ENCODE results near the gene KCNIP4.
"Not testable (repeated sequence)": the region's sequence is repeated elsewhere in the genome, so short reads cannot be mapped to it uniquely, and the experiment has no call there.

The KCNIP4 gene

DNA sequence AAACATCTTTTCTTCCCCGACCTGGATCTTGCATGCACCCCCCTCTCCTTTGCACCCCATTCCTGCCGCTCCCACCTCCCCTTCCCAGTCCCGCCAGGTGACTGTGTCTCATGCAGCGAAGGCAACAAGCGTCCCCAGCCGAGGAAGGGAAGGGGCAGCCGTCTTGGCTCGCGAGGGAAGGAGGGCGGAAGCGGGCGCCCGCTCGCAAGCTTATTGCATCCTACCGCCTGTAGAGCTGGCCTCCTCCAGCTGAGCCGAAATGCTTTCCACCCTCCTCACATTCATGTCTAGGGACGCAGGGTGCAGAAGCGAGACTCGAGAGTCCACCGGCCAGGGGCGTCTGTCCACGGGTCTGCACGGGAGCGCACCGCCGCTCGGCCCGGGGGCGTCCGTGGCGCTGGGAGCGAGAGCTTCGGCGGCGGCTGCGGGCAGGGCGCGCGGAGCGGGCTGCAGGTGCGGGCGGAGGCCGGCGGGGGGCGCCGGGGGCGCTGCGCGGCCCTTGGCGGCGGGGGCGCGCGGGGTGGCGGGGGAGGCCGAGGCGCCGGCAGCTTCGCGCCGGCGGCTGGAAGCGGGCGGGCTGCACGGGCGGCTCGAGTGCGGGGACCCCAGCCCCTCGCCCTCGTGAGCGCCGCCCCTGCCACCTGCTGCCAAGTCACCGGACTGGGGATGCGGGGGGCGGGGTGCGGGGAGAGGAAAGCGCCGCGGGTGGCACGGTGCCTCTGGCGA lies at the start of gene KCNIP4:
KCNIP4 (minus strand) TSS at position 426 of the 726 bp plus-strand sequence.
- H3K27me3 Mint-ChIP-seq = peaks cover 21% of the 10 kb centered on the region
- CTCF ChIA-PET = no interaction called here
- no peaks in the 10 kb centered on the region for H3K36me3 Mint-ChIP-seq
- H3K4me1 Mint-ChIP-seq = no peaks in the 10 kb centered on the region
- DNase-seq = peak; percentile 22
- no peak within 1 kb of the TSS for H3K4me3 Mint-ChIP-seq
- no peaks in the 10 kb centered on the region for H3K9me3 Mint-ChIP-seq
- no peak within 1 kb of the TSS for H3K27ac Mint-ChIP-seq

DNA sequence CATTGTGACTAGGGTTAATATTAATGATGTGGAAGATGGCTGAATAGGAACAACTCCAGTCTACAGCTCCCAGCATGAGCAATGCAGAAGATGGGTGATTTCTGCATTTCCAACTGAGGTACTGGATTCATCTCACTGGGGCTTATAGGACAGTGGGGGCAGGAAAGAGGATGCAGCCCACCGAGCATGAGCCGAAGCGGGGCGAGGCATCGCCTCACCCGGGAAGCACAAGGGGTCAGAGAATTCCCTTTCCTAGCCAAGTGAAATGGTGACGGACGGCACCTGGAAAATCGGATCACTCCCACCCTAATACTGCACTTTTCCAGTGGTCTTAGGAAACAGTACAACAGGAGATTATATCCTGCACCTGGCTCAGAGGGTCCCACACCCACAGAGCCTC lies 48.0 kb upstream of the KCNIP4 start:
- H3K27me3 Mint-ChIP-seq, H3K4me1 Mint-ChIP-seq, DNase-seq, H3K4me3 Mint-ChIP-seq, H3K27ac Mint-ChIP-seq, CTCF ChIA-PET, H3K36me3 Mint-ChIP-seq: not testable (repeated sequence)
- H3K9me3 Mint-ChIP-seq = peaks cover 19% of the 10 kb centered on the region

DNA sequence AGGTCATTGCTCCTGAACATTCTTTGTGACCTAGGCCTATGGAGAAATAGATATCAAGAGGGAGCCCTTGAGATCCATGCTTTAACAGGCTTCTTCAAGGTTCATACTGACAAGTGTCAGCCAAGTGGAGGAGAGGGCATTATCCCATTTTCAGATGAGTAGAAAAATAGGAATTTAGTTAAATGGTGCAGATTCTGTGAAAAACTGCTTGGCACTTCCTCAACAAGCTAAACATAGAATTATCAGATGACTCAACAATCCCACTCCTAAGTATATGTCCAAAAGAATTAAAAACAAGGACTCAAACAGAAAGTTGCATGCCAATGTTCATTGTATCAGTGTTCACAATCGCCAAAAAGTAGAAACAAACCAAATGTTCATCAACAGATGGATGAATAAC lies 43.8 kb upstream of the KCNIP4 start:
- Mint-ChIP-seq H3K4me1 (no peaks in the 10 kb centered on the region), H3K36me3 (no peaks in the 10 kb centered on the region), H3K4me3 (no peak overlapping the region), H3K27ac (no peak overlapping the region), H3K27me3 (no peaks in the 10 kb centered on the region), H3K9me3 (peaks cover 4% of the 10 kb centered on the region)
- no peak for DNase-seq
- CTCF ChIA-PET = no interaction called here

- H3K9me3 Mint-ChIP-seq = peaks cover 4% of the 10 kb centered on the region
- H3K27me3 Mint-ChIP-seq = no peaks in the 10 kb centered on the region
- no peaks in the 10 kb centered on the region for H3K4me1 Mint-ChIP-seq
- no peaks in the 10 kb centered on the region for H3K36me3 Mint-ChIP-seq
- no peak overlapping the region for H3K27ac Mint-ChIP-seq
- CTCF ChIA-PET = no interaction called here
- no peak for DNase-seq
- H3K4me3 Mint-ChIP-seq = no peak overlapping the region
Measured at GRCh38 chr4:21991562-21991961, 43.0 kb upstream of the KCNIP4 start.

- DNase-seq = no peak
- CTCF ChIA-PET = no interaction called here
- Mint-ChIP-seq H3K4me3 (no peak overlapping the region), H3K36me3 (no peaks in the 10 kb centered on the region), H3K4me1 (no peaks in the 10 kb centered on the region), H3K9me3 (peaks cover 4% of the 10 kb centered on the region), H3K27ac (no peak overlapping the region), H3K27me3 (no peaks in the 10 kb centered on the region)
Measured at GRCh38 chr4:21991050-21991449, 42.5 kb upstream of the KCNIP4 start.

- H3K27me3 Mint-ChIP-seq = no peaks in the 10 kb centered on the region
Measured at GRCh38 chr4:21989351-21989750, 40.8 kb upstream of the KCNIP4 start.

DNA sequence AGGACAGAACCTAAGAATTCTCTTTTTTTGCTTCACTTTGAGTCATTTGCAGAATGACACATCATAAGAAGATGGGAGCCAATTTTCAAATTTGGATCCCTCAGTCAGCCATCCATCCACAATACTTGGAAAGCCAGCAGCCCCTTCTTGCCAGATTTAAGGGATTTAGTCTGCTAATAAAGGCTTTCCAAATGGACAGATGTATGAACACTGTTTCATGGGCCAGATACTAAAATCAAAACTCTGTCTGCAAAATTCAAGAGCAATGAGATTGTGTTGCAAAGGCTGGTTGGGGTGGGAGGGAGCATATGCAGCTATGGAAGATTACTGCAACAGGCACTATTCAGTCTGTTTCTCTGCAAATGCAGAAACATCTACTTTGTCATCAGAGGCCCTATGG lies 37.7 kb upstream of the KCNIP4 start:
- no peak for DNase-seq
- Mint-ChIP-seq H3K9me3 (no peaks in the 10 kb centered on the region), H3K36me3 (no peaks in the 10 kb centered on the region), H3K4me3 (no peak overlapping the region), H3K4me1 (no peaks in the 10 kb centered on the region), H3K27me3 (no peaks in the 10 kb centered on the region), H3K27ac (no peak overlapping the region)
- CTCF ChIA-PET = no interaction called here

More at GRCh38 chr4:21989351-21989750, 40.8 kb upstream of the KCNIP4 start:
- Mint-ChIP-seq H3K36me3 (no peaks in the 10 kb centered on the region), H3K4me3 (no peak overlapping the region), H3K4me1 (no peaks in the 10 kb centered on the region), H3K9me3 (no peaks in the 10 kb centered on the region), H3K27ac (no peak overlapping the region)
- CTCF ChIA-PET = no interaction called here
- no peak for DNase-seq

GRCh38 chr4:21982087-21982486 lies 33.5 kb upstream of the KCNIP4 start:
- no peaks in the 10 kb centered on the region for H3K4me1 Mint-ChIP-seq
- no peak for DNase-seq
- no peak overlapping the region for H3K27ac Mint-ChIP-seq
- no peak overlapping the region for H3K4me3 Mint-ChIP-seq
- no peaks in the 10 kb centered on the region for H3K36me3 Mint-ChIP-seq
- no peaks in the 10 kb centered on the region for H3K27me3 Mint-ChIP-seq
- CTCF ChIA-PET = no interaction called here
- H3K9me3 Mint-ChIP-seq = no peaks in the 10 kb centered on the region

DNA sequence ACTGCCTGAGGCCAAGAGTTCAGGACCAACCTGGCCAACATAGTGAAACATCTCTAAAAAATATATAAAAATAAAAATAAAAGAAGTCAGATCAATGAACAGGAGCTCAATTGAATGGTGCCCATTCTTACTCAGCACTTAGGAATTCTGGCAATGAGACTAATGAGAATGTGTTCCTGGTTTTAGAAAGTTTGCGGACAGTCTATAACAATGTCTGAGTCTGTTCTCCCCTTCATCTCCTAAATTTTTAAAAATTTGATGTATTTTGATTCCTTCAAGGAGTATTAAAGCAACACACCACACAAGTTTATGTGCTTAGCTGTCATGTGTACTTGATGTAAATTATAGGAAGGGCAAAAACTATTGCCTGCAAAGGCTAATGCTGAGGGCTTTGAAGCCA lies 30.6 kb upstream of the KCNIP4 start:
- DNase-seq = no peak
- no peak overlapping the region for H3K27ac Mint-ChIP-seq
- H3K27me3 Mint-ChIP-seq = no peaks in the 10 kb centered on the region
- no peaks in the 10 kb centered on the region for H3K4me1 Mint-ChIP-seq
- H3K36me3 Mint-ChIP-seq = no peaks in the 10 kb centered on the region
- H3K9me3 Mint-ChIP-seq = no peaks in the 10 kb centered on the region
- no peak overlapping the region for H3K4me3 Mint-ChIP-seq
- CTCF ChIA-PET = interaction anchor here (1.0 kb wide), 1 partner anchor 190 kb away, joined by 3 read pairs; no protein-coding TSS in a partner anchor

DNA sequence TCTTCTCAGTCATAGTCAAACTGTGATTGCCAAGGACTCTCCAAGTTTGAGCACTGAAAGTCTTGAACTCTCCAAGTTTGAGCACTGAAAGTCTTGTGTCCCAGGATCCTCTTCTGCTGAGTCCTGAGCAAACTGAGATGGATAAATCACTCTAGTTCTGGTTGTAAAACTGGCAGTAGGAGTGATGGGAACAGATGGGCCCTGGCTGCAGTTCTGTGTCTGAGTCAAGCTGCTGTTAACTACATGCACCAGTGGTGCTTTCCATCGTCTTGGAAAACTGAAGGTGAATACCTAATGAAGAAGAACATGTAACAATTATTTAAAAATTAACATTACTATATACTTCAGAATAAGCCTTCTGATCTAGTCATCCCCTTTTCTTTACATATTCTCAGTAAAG lies 27.6 kb upstream of the KCNIP4 start:
- CTCF ChIA-PET = no interaction called here
- Mint-ChIP-seq H3K4me1 (no peaks in the 10 kb centered on the region), H3K9me3 (no peaks in the 10 kb centered on the region), H3K27ac (no peak overlapping the region), H3K4me3 (no peak overlapping the region), H3K36me3 (no peaks in the 10 kb centered on the region), H3K27me3 (no peaks in the 10 kb centered on the region)
- DNase-seq = no peak

- no peaks in the 10 kb centered on the region for H3K36me3 Mint-ChIP-seq
- no peaks in the 10 kb centered on the region for H3K4me1 Mint-ChIP-seq
- CTCF ChIA-PET = no interaction called here
- H3K27me3 Mint-ChIP-seq = no peaks in the 10 kb centered on the region
- no peak for DNase-seq
- no peaks in the 10 kb centered on the region for H3K9me3 Mint-ChIP-seq
- no peak overlapping the region for H3K27ac Mint-ChIP-seq
- no peak overlapping the region for H3K4me3 Mint-ChIP-seq
Measured at GRCh38 chr4:21973850-21974249, 25.3 kb upstream of the KCNIP4 start.

DNA sequence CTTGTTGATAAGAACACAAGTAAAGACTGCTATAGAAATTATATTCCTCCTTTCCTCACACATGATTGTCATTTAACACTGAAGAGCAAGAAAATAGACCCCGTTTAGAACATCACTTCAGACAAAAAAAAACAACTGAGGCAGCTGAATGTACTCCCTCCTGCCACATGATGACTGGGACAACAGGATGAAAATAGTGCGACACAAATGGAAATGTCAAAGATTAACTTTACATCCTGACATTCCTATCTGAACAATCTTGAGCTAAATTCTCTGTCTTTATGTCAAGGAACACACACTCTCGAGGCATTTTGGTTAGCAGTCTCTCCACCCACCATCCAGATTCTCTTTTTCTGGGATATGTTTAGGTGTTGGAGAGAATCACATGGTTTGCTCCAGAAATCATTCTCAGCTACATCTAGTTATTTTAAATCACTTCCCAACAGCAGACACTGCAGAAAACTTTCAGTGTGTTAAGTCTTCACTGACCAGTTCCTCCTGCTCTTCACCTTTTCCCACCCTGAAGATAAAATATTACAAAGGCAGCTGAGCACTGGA lies 16.3 kb upstream of the KCNIP4 start:
- Mint-ChIP-seq H3K36me3 (no peaks in the 10 kb centered on the region), H3K9me3 (no peaks in the 10 kb centered on the region), H3K4me1 (no peaks in the 10 kb centered on the region), H3K27me3 (no peaks in the 10 kb centered on the region), H3K27ac (no peak overlapping the region), H3K4me3 (no peak overlapping the region)
- CTCF ChIA-PET = interaction anchor here (0.7 kb wide), 1 partner anchor 48 kb away, joined by 3 read pairs; no protein-coding TSS in a partner anchor
- no peak for DNase-seq

DNA sequence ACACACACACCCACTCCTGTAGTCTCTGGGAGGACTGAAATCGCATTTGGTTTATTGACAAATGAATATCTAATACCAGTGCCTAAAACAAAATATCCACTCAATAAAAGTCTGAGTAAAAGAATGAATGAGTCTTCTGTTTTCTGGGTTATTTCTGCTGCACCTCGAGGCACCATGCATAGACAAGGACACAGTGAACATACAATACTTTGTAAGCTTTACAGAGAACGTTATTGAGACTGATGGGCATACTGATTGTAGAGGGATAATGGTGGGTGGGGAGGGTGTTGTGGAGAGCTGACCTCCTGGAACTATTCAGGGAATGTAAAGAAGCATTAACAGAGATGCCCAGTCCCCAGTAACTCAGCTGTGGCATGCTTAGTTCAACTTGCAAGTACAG lies 14.1 kb upstream of the KCNIP4 start:
- Mint-ChIP-seq H3K36me3 (no peaks in the 10 kb centered on the region), H3K27ac (no peak overlapping the region), H3K4me1 (no peaks in the 10 kb centered on the region), H3K27me3 (no peaks in the 10 kb centered on the region), H3K4me3 (no peak overlapping the region), H3K9me3 (peaks cover 2% of the 10 kb centered on the region)
- CTCF ChIA-PET = no interaction called here
- DNase-seq = no peak

GRCh38 chr4:21960793-21961192 lies 12.2 kb upstream of the KCNIP4 start:
- CTCF ChIA-PET = no interaction called here
- DNase-seq = no peak
- no peaks in the 10 kb centered on the region for H3K27me3 Mint-ChIP-seq

DNA sequence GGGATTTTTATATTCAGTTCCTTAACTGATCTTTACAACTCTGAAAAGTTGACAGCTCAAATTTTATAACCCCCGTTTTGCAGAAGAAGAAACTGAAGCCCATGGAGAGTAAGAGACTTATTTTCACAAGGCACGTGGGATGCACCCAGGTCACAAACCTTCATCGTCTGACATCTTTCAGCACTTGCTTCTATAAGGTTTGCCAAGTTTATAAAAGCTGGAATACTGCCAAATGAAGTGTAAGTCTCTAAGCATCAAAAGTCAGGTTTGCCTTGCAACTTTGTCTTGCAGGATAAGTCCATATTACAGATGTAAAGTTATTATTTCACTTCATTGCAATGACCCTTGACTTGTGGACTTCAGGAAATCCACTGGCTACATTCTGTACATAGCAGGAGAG lies 6.3 kb upstream of the KCNIP4 start:
- Mint-ChIP-seq H3K27me3 (no peaks in the 10 kb centered on the region), H3K4me3 (no peak overlapping the region), H3K27ac (no peak overlapping the region), H3K36me3 (no peaks in the 10 kb centered on the region), H3K4me1 (no peaks in the 10 kb centered on the region), H3K9me3 (peaks cover 2% of the 10 kb centered on the region)
- no peak for DNase-seq
- CTCF ChIA-PET = no interaction called here

More at GRCh38 chr4:21960793-21961192, 12.2 kb upstream of the KCNIP4 start:
- H3K36me3 Mint-ChIP-seq = no peaks in the 10 kb centered on the region
- H3K27ac Mint-ChIP-seq = no peak overlapping the region
- H3K4me1 Mint-ChIP-seq = no peaks in the 10 kb centered on the region
- no peak overlapping the region for H3K4me3 Mint-ChIP-seq
- peaks cover 2% of the 10 kb centered on the region for H3K9me3 Mint-ChIP-seq
